ENCODE measurements around the gene TBCE. TPM values are rescaled to one million over a fixed set of nuclear protein-coding genes. Genes with fewer than 3 reads are reported as not detected.

Gene TBCE
- total RNA-seq, 1 experiment from 2014 or later: 41.6 TPM

- H3K56ac ChIP-seq (ENCODE audit: insufficient read length, low read depth, low read length): no peak overlapping the region
- Mint-ChIP-seq H3K9me3 (no peaks in the 10 kb centered on the region), H3K36me3 (ENCODE audit: insufficient read depth in 1 of 3, low read depth in 3 of 3) (peaks cover 22 to 84% (median 64%) of the 10 kb centered on the region in 3 experiments), H3K4me3 (no peak overlapping the region), H3K27ac (peak overlapping the region in 1 of 3 experiments; percentile 61; a peak in 1 of 7 replicates), H3K27me3 (ENCODE audit: low read depth) (no peaks in the 10 kb centered on the region), H3K4me1 (no peaks in the 10 kb centered on the region)
- no peak overlapping the region for H2AK5ac ChIP-seq (ENCODE audit: insufficient read length, low read length)
- H3K4me2 ChIP-seq (ENCODE audit: insufficient read depth, insufficient read length, low read length): no peak overlapping the region
- H3K27me3 ChIP-seq (ENCODE audit: insufficient read depth, low read length): no peaks in the 10 kb centered on the region
- H3K79me1 ChIP-seq (ENCODE audit: insufficient read depth, low read depth, low read length, poor library complexity, severe bottlenecking): no peaks in the 10 kb centered on the region
- no peaks in the 10 kb centered on the region for H3K79me2 ChIP-seq (ENCODE audit: insufficient read depth, low read length)
- no peak overlapping the region for H3K18ac ChIP-seq (ENCODE audit: insufficient read length, low read depth, low read length)
- H3K4me1 ChIP-seq (ENCODE audit: insufficient read depth, low read length): no peaks in the 10 kb centered on the region
- no peaks in the 10 kb centered on the region for H3K9me3 ChIP-seq (ENCODE audit: control insufficient read depth, low read depth, low read length)
- H3K23ac ChIP-seq (ENCODE audit: insufficient read length, low read depth, low read length): no peak overlapping the region
- no peak overlapping the region for H2BK5ac ChIP-seq (ENCODE audit: insufficient read length, low read length)
- H2BK120ac ChIP-seq (ENCODE audit: low read depth, low read length, poor library complexity, severe bottlenecking): no peak overlapping the region
- no peak for TF ChIP-seq CTCF (conservative IDR thresholded peaks at IDR 0.05)
- no peaks in the 10 kb centered on the region for H4K20me1 ChIP-seq (ENCODE audit: control insufficient read depth, insufficient read depth, insufficient read length)
- H3K4ac ChIP-seq (ENCODE audit: low read depth, low read length): no peak overlapping the region
- no peak overlapping the region for H3K27ac ChIP-seq (ENCODE audit: insufficient read length, low read depth, low read length)
- H3T11ph ChIP-seq (ENCODE audit: low read length): no peak overlapping the region
- no CpG with 5 or more reads among the region's 9 CpGs for WGBS (ENCODE audit: extremely low coverage, insufficient read length, low lambda C conversion rate)
- H4K91ac ChIP-seq (ENCODE audit: insufficient read length, low read depth, low read length): no peak overlapping the region
- H4K8ac ChIP-seq (replicated peaks; ENCODE audit: insufficient read length, low read depth, low read length): no peak overlapping the region
- H2BK12ac ChIP-seq (ENCODE audit: insufficient read length, low read depth, low read length): no peak overlapping the region
- no peak for DNase-seq
- no peak overlapping the region for H3K9ac ChIP-seq (ENCODE audit: extremely low read depth, insufficient read length, low read length)
- no peak overlapping the region for H3K14ac ChIP-seq (ENCODE audit: insufficient read depth, low read length)
- H2AFZ ChIP-seq (ENCODE audit: low read length): no peak overlapping the region
- no peaks in the 10 kb centered on the region for H3K23me2 ChIP-seq (ENCODE audit: insufficient read length, low read depth, low read length, poor library complexity, severe bottlenecking)
- H4K5ac ChIP-seq (ENCODE audit: insufficient read length, low read depth, low read length): no peak overlapping the region
- no peak overlapping the region for H2BK15ac ChIP-seq (ENCODE audit: low read depth, low read length)
- no peak overlapping the region for H2BK20ac ChIP-seq (ENCODE audit: low read depth, low read length, poor library complexity, severe bottlenecking)
Measured at GRCh38 chr1:235442788-235443429, 75.7 kb downstream of the TBCE start.
